Astrocyte of the cerebellum (primary cell): Measurements from ENCODE around the gene WDR33.
A peak's percentile ranks its signal among the peaks of the same experiment; 100 is the strongest.

Experiments
- DNase-seq: peaks from one replicate; pipeline ENCODE4 v3.0.0-alpha.2; 2011; ENCODE audit warnings: low read depth
- H3K4me3 ChIP-seq: 2 replicates; pipeline ENCODE4 v1.5.1; 2011; ENCODE audit warnings: mild to moderate bottlenecking, low read depth, low read length, moderate library complexity
- in situ Hi-C: cut with HindIII; loops from 2 replicates; pipeline ENCODE4 v1.10.0; 2017; ENCODE audit warnings: low sequenced_read_pairs
- TF ChIP-seq, protein P1 (sequence below): IDR thresholded peaks from 2 replicates; pipeline ENCODE4 v1.5.1; 2012; ENCODE audit warnings: low read length, low read depth, moderate library complexity, mild to moderate bottlenecking; ENCODE audit errors: missing control alignments

Gene WDR33

DNA sequence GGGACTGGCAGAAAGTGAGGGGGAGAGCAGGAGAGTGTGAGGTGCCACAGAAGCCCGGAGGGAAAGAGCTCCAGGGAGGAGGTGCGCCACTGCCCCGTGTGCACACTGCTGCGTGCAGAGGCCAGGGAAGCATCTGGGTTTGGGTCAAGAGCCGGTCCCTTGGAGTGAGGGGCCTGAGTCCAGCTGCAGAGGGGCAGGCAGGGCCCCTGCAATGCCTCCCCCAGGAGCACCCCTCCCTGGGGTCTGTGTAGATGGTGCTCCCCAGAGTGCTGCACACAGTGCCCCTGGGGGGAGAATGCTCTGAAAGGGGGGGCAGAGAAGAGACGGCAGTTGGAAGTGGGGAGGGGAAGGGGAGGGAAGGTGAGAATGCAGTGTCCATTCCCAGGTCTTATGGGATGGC, 132.0 kb downstream of the WDR33 start:
- TF ChIP-seq, protein P1, sequence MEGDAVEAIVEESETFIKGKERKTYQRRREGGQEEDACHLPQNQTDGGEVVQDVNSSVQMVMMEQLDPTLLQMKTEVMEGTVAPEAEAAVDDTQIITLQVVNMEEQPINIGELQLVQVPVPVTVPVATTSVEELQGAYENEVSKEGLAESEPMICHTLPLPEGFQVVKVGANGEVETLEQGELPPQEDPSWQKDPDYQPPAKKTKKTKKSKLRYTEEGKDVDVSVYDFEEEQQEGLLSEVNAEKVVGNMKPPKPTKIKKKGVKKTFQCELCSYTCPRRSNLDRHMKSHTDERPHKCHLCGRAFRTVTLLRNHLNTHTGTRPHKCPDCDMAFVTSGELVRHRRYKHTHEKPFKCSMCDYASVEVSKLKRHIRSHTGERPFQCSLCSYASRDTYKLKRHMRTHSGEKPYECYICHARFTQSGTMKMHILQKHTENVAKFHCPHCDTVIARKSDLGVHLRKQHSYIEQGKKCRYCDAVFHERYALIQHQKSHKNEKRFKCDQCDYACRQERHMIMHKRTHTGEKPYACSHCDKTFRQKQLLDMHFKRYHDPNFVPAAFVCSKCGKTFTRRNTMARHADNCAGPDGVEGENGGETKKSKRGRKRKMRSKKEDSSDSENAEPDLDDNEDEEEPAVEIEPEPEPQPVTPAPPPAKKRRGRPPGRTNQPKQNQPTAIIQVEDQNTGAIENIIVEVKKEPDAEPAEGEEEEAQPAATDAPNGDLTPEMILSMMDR, result no peak
- no peak for DNase-seq
- in situ Hi-C loops, result no loop called here
- H3K4me3 ChIP-seq, result no peak overlapping the region

DNA sequence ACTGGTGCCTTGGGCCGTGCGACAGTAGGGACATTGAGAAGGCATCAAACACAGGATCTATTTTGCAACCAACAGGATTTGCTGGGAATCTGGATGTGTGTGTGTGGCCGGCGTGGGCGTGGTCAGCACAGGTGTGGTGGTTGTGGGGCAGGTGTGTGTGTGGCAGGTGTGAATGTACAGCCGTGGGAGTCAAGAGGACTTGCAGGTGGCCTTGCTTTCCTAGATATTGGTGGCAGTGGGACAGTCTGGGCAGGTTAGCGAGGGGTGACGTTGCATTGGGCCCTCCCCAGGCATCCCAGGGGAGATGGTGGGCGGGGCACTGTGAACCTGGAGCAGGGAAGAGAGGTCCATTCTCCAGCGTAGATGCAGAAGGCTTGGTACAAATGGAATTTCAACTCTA, 132.4 kb downstream of the WDR33 start:
- TF ChIP-seq, protein P1, result no peak
- no peak for DNase-seq
- H3K4me3 ChIP-seq, result no peak overlapping the region
- in situ Hi-C loops, result no loop called here

DNA sequence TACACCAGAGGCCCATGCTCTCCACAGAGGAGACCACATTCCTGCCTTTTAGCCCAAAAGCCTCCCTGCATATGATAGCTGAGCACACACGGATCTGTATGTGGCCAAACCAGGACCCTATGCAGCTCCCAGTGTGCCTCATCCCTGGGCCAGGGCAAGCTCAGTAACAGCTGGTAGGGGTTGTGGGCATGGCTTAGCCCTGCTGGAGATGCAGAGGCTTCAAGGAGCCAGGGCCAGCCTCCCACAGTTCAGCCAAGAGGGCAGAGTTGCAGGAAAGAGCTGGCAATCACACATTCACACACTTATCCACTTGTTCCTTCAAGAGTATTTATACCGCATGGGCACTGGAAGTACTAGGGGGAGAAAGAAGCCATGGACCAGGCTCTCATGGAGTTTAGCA, 134.1 kb downstream of the WDR33 start:
- TF ChIP-seq, protein P1, result no peak
- H3K4me3 ChIP-seq, result no peak overlapping the region

DNA sequence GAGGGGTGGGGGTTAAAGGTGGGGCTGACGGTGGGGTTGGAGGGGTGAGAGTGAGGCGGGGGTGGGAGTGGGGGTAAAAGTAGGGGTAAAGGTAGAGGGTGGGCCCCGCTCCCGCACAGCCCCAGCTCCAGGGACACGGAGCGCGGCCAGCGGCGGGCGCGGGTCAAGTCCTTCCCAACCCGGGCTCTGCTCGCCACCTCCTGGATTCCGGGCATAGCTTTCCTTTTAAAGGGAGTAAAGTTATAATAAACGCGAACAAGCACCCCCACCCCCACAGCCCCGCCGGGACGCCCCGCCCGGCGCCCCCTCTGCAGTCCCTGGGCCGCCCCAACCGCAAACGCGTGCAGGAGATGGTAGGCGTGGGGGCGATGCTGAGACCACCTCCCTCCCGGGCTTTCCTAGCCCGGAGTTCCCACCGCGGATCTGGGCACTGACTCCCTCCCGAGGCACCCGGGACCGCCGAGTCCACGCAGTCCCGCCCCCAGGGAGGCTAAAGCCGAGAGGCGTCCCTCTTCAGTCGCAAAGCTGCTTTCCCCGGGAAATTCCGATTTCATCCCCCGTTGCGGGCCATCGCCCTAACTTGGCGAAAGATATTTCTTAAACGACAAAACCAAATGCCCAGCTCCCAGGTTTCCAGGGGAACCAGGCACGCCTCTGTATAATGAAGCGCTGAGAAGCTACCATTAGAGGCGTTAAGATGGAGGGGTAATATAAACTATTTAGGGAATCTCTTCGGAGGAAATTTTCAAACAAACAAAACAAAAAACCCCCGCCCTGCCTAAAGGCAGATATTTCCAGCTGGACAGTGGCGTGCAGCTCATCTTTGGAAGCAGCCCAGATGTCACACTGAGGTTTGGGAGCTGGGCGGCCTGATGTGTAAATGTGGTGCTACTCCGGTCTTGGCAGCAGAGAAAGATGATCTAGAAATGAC, 135.4 kb downstream of the WDR33 start, which contains the start of gene LIMS2:
LIMS2 (minus strand) TSS at position 200 of the 931 bp plus-strand sequence. CDS start 506 bp downstream, outside the sequence.
- H3K4me3 ChIP-seq, result peak within 1 kb of the TSS; percentile 42
- in situ Hi-C loops, result no loop called here
- TF ChIP-seq, protein P1, result no peak
- DNase-seq, result no peak

More for the DNA sequence above, 134.1 kb downstream of the WDR33 start:
- in situ Hi-C loops, result no loop called here
- no peak for DNase-seq

GRCh38 chr2:127674241-127675209, 136.4 kb downstream of the WDR33 start:
- peak overlapping the region; percentile 32 for H3K4me3 ChIP-seq
- DNase-seq, result no peak
- in situ Hi-C loops, result no loop called here
- TF ChIP-seq, protein P1, result no peak
